Measurements from ENCODE around the gene KMT2B.

- no peak for TF ChIP-seq CTCF (IDR thresholded peaks at IDR 0.05)
- no peak for TF ChIP-seq EZH2phosphoT487 (IDR thresholded peaks at IDR 0.05)
Observed at GRCh38 chr19:35710784-35711723, 6.7 kb upstream of the KMT2B start.
